ENCODE results near the gene RBP5.

RBP5 gene

GRCh38 chr12:7101047-7101693 is 27.5 kb downstream of the RBP5 start:
- no peak for DNase-seq (ENCODE audit: low spot score)

- no peak for DNase-seq (ENCODE audit: low spot score)
Observed at GRCh38 chr12:7100239-7100638, 28.4 kb downstream of the RBP5 start.

- no peak for DNase-seq (ENCODE audit: low spot score)
Observed at GRCh38 chr12:7099290-7099996, 29.2 kb downstream of the RBP5 start.

- DNase-seq (ENCODE audit: low spot score) = no peak
Observed at GRCh38 chr12:7096979-7097378, 31.7 kb downstream of the RBP5 start.

- no peak for DNase-seq (ENCODE audit: low spot score)
Observed at GRCh38 chr12:7096006-7096932, 32.4 kb downstream of the RBP5 start.

GRCh38 chr12:7093892-7094291 is 34.8 kb downstream of the RBP5 start:
- no peak for DNase-seq (ENCODE audit: low spot score)

GRCh38 chr12:7093486-7093885 is 35.2 kb downstream of the RBP5 start:
- no peak for DNase-seq (ENCODE audit: low spot score)

- DNase-seq (ENCODE audit: low spot score) = no peak
Observed at GRCh38 chr12:7092986-7093460, 35.7 kb downstream of the RBP5 start.

GRCh38 chr12:7092229-7092985 is 36.3 kb downstream of the RBP5 start, which contains the start of gene C1R:
Gene C1R (minus strand): TSS chr12:7092445. CDS start chr12:7092388, 57 bp downstream.
- peak; percentile 71 for DNase-seq (ENCODE audit: low spot score)

GRCh38 chr12:7091660-7092228 is 36.9 kb downstream of the RBP5 start:
- DNase-seq (ENCODE audit: low spot score) = no peak

GRCh38 chr12:7091171-7091570 is 37.5 kb downstream of the RBP5 start:
- DNase-seq (ENCODE audit: low spot score) = no peak

- DNase-seq (ENCODE audit: low spot score) = no peak
Observed at GRCh38 chr12:7090222-7090998, 38.3 kb downstream of the RBP5 start.

- no peak for DNase-seq (ENCODE audit: low spot score)
Observed at GRCh38 chr12:7089196-7089871, 39.4 kb downstream of the RBP5 start.

GRCh38 chr12:7083125-7083524 is 45.6 kb downstream of the RBP5 start:
- no peak for DNase-seq (ENCODE audit: low spot score)

GRCh38 chr12:7081037-7081436 is 47.7 kb downstream of the RBP5 start:
- no peak for DNase-seq (ENCODE audit: low spot score)

- DNase-seq (ENCODE audit: low spot score) = no peak
Observed at GRCh38 chr12:7079826-7080125, 48.9 kb downstream of the RBP5 start.

- DNase-seq (ENCODE audit: low spot score) = no peak
Observed at GRCh38 chr12:7078163-7078562, 50.5 kb downstream of the RBP5 start.

GRCh38 chr12:7076493-7076892 is 52.2 kb downstream of the RBP5 start:
- no peak for DNase-seq (ENCODE audit: low spot score)

GRCh38 chr12:7075939-7076338 is 52.8 kb downstream of the RBP5 start:
- DNase-seq (ENCODE audit: low spot score) = no peak

GRCh38 chr12:7075518-7075917 is 53.2 kb downstream of the RBP5 start:
- DNase-seq (ENCODE audit: low spot score) = no peak
